Thyroid gland (tissue), 4 donors: ENCODE results near the gene ALPK1. TPM values are rescaled to one million over a fixed set of nuclear protein-coding genes. Genes with fewer than 3 reads are reported as not detected.

ENCODE experiments used
- DNase-seq, 2 donors: peaks; one replicate each; pipeline ENCODE4 v3.0.0-alpha.2; 2019
- H3K27ac ChIP-seq, 3 donors: fragments of 200-600 bp; sonication (generic); 1 replicate in 2 of 3; 2 replicates in 1 of 3; pipeline ENCODE4 v1.5.1; 2016 to 2019; ENCODE audit warnings: mild to moderate bottlenecking in 1 of 3, moderate library complexity in 1 of 3
- H3K27me3 ChIP-seq: fragments of 200-600 bp; sonication (generic); one replicate; pipeline ENCODE4 v1.5.1; 2019
- H3K36me3 ChIP-seq, 2 donors: fragments of 200-600 bp; sonication (generic); one replicate each; pipeline ENCODE4 v1.5.1; 2016 to 2019
- H3K4me1 ChIP-seq, 2 donors: fragments of 200-600 bp; sonication (generic); one replicate each; pipeline ENCODE4 v1.5.1; 2017 to 2019
- H3K4me3 ChIP-seq, 3 donors: fragments of 200-600 bp; sonication (generic); replicated peaks in 1 of 3; 1 replicate in 2 of 3; 2 replicates in 1 of 3; pipeline ENCODE4 v1.5.1; 2016; ENCODE audit warnings: mild to moderate bottlenecking in 1 of 3
- H3K9me3 ChIP-seq: fragments of 200-600 bp; sonication (generic); one replicate; pipeline ENCODE4 v1.5.1; 2017
- POLR2A ChIP-seq, 2 donors: fragments of 450-650 bp; IDR thresholded peaks; one replicate each; pipeline ENCODE4 v1.6.1; 2017; ENCODE audit warnings: antibody characterized with exemption in 2 of 2, mild to moderate bottlenecking in 2 of 2, moderate library complexity in 1 of 2
- WGBS, 2 donors: methylation state at CpG; one replicate each; pipeline ENCODE4 v1.1.5; 2017; 5-methylcytosine and 5-hydroxymethylcytosine counted together
- intact Hi-C: fragments of 100-400 bp; cut with DNase I; formaldehyde crosslinking; loops from one replicate; pipeline ENCODE4 v1.15.1; 2023
- total RNA-seq, 4 donors: library from RNA; depleted of rRNA; stranded (reverse); fragments of >200 nt; gene quantifications; one replicate each; pipeline ENCODE4 v1.2.3, GENCODE V29; 2016
- TF ChIP-seq, protein P1 (sequence below), 6 experiments: fragments of 200-600 bp in 3 of 6; fragments of 450-650 bp in 3 of 6; sonication (generic) in 3 of 6; IDR thresholded peaks; one replicate each; pipeline ENCODE4 v1.5.1; 2016 to 2019; ENCODE audit warnings: antibody characterized with exemption in 6 of 6, mild to moderate bottlenecking in 2 of 6, inconsistent platforms in 1 of 6, moderate library complexity in 1 of 6

ALPK1 gene
- total RNA-seq, 4 donors from 2014 or later = 27.9 to 46.2 (median 32.7) TPM

DNA sequence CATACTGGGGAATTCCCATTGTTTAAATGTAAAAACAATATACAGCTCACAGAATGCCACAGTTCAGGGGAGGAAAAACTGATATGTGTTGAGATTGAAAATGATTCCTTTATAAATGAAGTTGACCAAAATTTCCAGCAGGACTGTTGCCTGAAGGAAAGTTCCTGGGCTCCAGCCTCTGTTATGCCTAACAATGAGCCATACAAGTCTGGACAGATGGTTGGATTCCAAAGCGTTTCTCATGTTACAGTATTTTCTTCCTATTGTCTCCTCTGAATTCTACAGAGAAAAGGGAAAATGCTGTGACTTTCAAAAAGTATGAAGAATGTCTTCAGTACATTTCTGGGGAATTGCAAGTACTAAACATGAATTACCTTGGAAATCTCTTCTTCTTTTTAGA is 73.3 kb downstream of the ALPK1 start:
- intact Hi-C loops = no loop called here
- no peak for TF ChIP-seq POLR2A (IDR thresholded peaks at IDR 0.05)
- TF ChIP-seq, protein P1, sequence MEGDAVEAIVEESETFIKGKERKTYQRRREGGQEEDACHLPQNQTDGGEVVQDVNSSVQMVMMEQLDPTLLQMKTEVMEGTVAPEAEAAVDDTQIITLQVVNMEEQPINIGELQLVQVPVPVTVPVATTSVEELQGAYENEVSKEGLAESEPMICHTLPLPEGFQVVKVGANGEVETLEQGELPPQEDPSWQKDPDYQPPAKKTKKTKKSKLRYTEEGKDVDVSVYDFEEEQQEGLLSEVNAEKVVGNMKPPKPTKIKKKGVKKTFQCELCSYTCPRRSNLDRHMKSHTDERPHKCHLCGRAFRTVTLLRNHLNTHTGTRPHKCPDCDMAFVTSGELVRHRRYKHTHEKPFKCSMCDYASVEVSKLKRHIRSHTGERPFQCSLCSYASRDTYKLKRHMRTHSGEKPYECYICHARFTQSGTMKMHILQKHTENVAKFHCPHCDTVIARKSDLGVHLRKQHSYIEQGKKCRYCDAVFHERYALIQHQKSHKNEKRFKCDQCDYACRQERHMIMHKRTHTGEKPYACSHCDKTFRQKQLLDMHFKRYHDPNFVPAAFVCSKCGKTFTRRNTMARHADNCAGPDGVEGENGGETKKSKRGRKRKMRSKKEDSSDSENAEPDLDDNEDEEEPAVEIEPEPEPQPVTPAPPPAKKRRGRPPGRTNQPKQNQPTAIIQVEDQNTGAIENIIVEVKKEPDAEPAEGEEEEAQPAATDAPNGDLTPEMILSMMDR (IDR thresholded peaks at IDR 0.05) = no peak
- DNase-seq = no peak
- Histone ChIP-seq H3K4me3 (no peak overlapping the region), H3K27me3 (no peaks in the 10 kb centered on the region), H3K36me3 (no peaks in the 10 kb centered on the region), H3K4me1 (no peaks in the 10 kb centered on the region), H3K27ac (no peak overlapping the region), H3K9me3 (no peaks in the 10 kb centered on the region)
- 68 to 71% methylated on average over 1 of the region's 1 CpG for WGBS, 2 donors

DNA sequence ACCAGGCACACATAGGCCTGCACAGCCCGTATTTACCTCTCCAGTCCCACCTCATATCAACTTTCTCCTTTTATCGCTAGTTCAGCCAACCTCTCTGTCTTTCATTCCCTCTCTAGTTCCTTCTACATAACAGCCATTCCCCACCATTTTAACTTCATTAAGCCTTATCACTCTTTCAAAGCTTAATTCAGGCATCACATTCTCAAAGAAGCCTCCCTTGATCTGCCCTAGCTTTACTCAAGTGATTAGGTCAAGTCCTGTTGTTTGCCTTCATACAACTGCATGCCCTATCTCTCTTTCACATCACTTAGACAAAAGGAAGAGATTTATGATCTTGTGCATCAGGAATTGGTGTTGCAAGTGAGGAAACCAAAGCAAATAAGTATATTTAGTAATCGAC is 74.2 kb downstream of the ALPK1 start:
- intact Hi-C loops = no loop called here
- Histone ChIP-seq H3K36me3 (no peaks in the 10 kb centered on the region), H3K9me3 (no peaks in the 10 kb centered on the region), H3K4me1 (no peaks in the 10 kb centered on the region), H3K27me3 (no peaks in the 10 kb centered on the region), H3K27ac (no peak overlapping the region), H3K4me3 (no peak overlapping the region)
- no peak for TF ChIP-seq POLR2A (IDR thresholded peaks at IDR 0.05)
- TF ChIP-seq, protein P1 (IDR thresholded peaks at IDR 0.05) = no peak
- no peak for DNase-seq
- WGBS, 2 donors = 87 to 88% methylated on average over 3 of the region's 3 CpGs

DNA sequence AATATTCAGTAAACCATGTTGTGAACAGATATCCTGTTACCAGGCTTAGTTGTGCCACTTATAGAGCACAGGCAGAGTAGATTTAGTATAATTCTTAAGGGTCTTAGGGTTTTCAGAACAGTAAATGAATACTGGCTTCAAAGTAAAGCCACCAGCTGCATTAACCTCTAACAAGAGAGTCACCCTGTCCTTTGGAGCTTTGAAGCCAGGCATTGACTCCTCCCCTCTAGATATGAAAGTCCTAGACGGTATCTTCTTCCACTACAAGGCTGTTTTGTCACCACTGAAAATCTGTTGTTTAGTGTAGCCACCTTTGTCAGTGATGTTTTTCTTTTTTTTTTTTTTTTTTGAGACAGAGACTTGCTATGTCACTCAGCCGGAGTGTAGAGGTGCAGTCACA is 77.7 kb downstream of the ALPK1 start:
- WGBS, 2 donors = 87 to 94% methylated on average over 2 of the region's 2 CpGs
- TF ChIP-seq POLR2A (IDR thresholded peaks at IDR 0.05) = no peak
- TF ChIP-seq, protein P1 (IDR thresholded peaks at IDR 0.05) = no peak

DNA sequence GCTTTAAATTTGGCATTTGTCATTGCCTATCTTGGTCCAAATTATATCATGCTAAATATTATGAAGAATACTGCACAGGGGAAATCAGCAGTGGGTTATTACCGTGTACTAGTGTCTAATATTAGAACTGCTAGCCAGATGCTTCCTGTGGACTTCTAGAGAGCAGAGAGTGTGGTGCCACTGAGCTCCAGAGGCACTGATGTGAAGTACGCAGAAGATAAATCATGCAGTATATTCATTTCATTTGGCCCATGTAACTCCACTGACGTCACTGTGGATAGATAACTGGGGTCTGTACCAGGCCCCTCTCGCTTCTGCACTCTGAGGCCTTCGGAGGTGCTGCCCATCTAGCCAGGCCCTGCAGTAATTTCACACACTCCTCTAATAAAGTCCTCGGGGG is 80.0 kb downstream of the ALPK1 start:
- TF ChIP-seq, protein P1 (IDR thresholded peaks at IDR 0.05) = no peak
- TF ChIP-seq POLR2A (IDR thresholded peaks at IDR 0.05) = no peak
- WGBS, 2 donors = 78 to 89% methylated on average over 6 of the region's 6 CpGs
- intact Hi-C loops = no loop called here

More for the DNA sequence above, 77.7 kb downstream of the ALPK1 start:
- no peak overlapping the region for H3K4me3 ChIP-seq
- no peak for DNase-seq
- peaks cover 0 to 2% of the 10 kb centered on the region in 2 donors for H3K36me3 ChIP-seq
- H3K9me3 ChIP-seq = no peaks in the 10 kb centered on the region
- H3K27me3 ChIP-seq = no peaks in the 10 kb centered on the region
- intact Hi-C loops = no loop called here
- H3K4me1 ChIP-seq = no peaks in the 10 kb centered on the region
- no peak overlapping the region for H3K27ac ChIP-seq

DNA sequence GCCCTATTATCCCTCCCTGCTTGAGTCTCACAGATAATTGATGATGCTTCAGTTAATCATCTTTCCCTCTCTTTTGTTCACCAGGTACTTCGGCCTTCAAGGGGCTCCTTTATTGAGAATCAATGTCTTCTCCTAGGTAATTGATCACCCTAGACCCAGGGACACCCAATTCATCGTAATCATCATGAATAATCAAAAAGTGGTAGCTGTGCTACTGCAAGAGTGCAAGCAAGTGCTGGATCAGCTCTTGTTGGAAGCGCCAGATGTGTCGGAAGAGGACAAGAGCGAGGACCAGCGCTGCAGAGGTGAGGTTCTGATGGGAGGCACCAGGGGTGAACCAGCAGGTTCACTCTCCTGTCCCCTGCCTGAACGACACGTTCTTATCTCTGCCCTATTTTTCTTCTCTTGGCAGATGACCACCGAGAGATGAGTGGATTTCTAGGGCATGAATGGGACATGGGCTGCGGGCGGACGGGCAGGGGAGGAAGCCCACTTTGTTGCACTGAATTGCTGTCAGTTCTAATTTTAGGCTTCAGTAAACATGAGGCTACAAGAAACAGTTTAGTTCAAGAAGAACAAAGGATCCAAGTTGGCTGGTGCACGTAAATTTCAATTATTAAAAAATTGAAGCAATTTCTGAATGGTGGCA is 80.5 kb downstream of the ALPK1 start:
- WGBS, 2 donors = 87 to 91% methylated on average over 13 of the region's 13 CpGs
- DNase-seq = no peak
- no peak for TF ChIP-seq POLR2A (IDR thresholded peaks at IDR 0.05)
- TF ChIP-seq, protein P1 (IDR thresholded peaks at IDR 0.05) = no peak
- no peak overlapping the region for H3K4me3 ChIP-seq
- no peaks in the 10 kb centered on the region for H3K9me3 ChIP-seq
- H3K4me1 ChIP-seq = peaks cover 14 to 17% of the 10 kb centered on the region in 2 donors
- intact Hi-C loops = no loop called here
- no peaks in the 10 kb centered on the region for H3K27me3 ChIP-seq
- peaks cover 0 to 2% of the 10 kb centered on the region in 2 donors for H3K36me3 ChIP-seq
- H3K27ac ChIP-seq = no peak overlapping the region

More for the DNA sequence above, 80.0 kb downstream of the ALPK1 start:
- DNase-seq = no peak
- Histone ChIP-seq H3K9me3 (no peaks in the 10 kb centered on the region), H3K4me1 (peaks cover 9 to 12% of the 10 kb centered on the region in 2 donors), H3K27me3 (no peaks in the 10 kb centered on the region), H3K27ac (no peak overlapping the region), H3K36me3 (peaks cover 0 to 2% of the 10 kb centered on the region in 2 donors), H3K4me3 (no peak overlapping the region)
